Upper lobe of left lung (tissue), 4 donors: Measurements from ENCODE around the gene INPP5E.

ENCODE experiments used
- EP300 ChIP-seq, 4 donors: sonication (generic); formaldehyde crosslinking; IDR thresholded peaks; one replicate each; pipeline ENCODE4 v1.5.1; 2017; ENCODE audit warnings: antibody characterized with exemption in 4 of 4, control low read depth in 2 of 4
- POLR2A ChIP-seq, 4 donors: fragments of 450-650 bp; IDR thresholded peaks; one replicate each; pipeline ENCODE4 v1.5.1; 2016 to 2017; ENCODE audit warnings: antibody characterized with exemption in 4 of 4, mild to moderate bottlenecking in 2 of 4
- POLR2AphosphoS5 ChIP-seq, 2 donors: sonication (generic); formaldehyde crosslinking; IDR thresholded peaks; one replicate each; pipeline ENCODE4 v1.5.1; 2017; ENCODE audit warnings: antibody characterized with exemption in 2 of 2
- TF ChIP-seq, protein P1 (sequence below), 6 experiments: fragments of 450-650 bp in 4 of 6; fragments of 200-600 bp in 2 of 6; sonication (generic) in 2 of 6; IDR thresholded peaks; one replicate each; pipeline ENCODE4 v1.5.1; 2016 to 2019; ENCODE audit warnings: antibody characterized with exemption in 6 of 6

DNA sequence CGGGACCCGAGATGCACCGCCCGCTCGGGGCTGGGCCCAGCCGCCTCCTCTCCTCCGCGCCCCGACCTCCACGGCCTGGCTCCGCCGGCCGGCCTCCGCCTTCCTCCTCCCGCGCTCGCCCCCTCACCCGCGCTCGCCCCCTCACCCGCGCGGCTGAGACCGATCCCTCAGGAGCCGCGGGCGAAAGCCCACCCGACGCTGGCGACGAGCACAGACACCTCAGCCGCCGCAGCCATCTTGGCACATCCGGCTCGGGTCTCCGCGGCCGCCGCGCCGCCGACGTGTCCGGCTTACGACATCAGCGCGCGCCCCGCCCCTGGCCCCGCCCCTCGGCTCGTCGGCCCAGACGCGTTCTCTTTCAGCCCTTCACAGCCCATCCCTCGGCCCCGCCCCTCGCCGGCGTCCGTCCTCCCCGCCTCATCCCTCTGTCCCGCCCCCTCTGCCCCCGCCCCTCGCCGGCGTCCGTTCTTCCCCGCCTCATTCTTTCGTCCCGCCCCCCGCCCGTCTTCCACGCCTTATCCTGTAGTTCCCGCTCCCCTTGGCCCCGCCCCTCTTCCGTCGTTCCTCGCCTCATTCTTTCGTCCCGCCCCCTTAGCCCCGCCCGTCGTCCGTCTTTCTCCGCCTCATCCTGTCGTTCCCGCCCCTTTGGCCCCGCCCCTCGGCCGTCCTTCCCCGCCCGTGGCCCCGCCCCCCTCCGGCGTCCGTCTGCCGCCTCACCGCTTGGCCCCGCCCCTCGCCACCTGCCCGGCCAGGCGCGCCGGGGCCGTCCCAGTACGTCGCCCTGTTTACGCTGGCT, 43.3 kb upstream of the INPP5E start, which contains the start of gene SEC16A:
- TF ChIP-seq, protein P1, sequence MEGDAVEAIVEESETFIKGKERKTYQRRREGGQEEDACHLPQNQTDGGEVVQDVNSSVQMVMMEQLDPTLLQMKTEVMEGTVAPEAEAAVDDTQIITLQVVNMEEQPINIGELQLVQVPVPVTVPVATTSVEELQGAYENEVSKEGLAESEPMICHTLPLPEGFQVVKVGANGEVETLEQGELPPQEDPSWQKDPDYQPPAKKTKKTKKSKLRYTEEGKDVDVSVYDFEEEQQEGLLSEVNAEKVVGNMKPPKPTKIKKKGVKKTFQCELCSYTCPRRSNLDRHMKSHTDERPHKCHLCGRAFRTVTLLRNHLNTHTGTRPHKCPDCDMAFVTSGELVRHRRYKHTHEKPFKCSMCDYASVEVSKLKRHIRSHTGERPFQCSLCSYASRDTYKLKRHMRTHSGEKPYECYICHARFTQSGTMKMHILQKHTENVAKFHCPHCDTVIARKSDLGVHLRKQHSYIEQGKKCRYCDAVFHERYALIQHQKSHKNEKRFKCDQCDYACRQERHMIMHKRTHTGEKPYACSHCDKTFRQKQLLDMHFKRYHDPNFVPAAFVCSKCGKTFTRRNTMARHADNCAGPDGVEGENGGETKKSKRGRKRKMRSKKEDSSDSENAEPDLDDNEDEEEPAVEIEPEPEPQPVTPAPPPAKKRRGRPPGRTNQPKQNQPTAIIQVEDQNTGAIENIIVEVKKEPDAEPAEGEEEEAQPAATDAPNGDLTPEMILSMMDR (IDR thresholded peaks at IDR 0.05), result peak in 1 of 6 experiments; percentile 5
- TF ChIP-seq POLR2A (IDR thresholded peaks at IDR 0.05) (peak in 3 of 4 donors; percentile 77 to 98 (median 93)), EP300 (IDR thresholded peaks at IDR 0.05) (peak in 1 of 4 donors; percentile 7), POLR2AphosphoS5 (IDR thresholded peaks at IDR 0.05) (peak; percentile 94 to 96)
